Osteoblast (primary cell): ENCODE results near the gene BBS12. TPM values are rescaled to one million over a fixed set of nuclear protein-coding genes. Genes with fewer than 3 reads are reported as not detected.

Experiments
- DNase-seq: peaks from one replicate; pipeline ENCODE4 v3.0.0; 2011; ENCODE audit warnings: low spot score, mixed read lengths; ENCODE audit not compliant: insufficient read length; ENCODE audit errors: missing footprints
- H2AFZ ChIP-seq: 2 replicates; pipeline ENCODE4 v1.6.0; 2011; ENCODE audit warnings: mild to moderate bottlenecking, low read length
- H3K27ac ChIP-seq: 2 replicates; pipeline ENCODE4 v1.5.1; 2011; ENCODE audit warnings: mild to moderate bottlenecking, low read depth, low read length, moderate library complexity
- H3K27me3 ChIP-seq: 2 replicates; pipeline ENCODE4 v1.6.0; 2012; ENCODE audit warnings: mild to moderate bottlenecking, control low read depth, inconsistent platforms, low read length, moderate library complexity; ENCODE audit not compliant: insufficient read depth
- H3K36me3 ChIP-seq: 2 replicates; pipeline ENCODE4 v1.5.1; 2011; ENCODE audit warnings: mild to moderate bottlenecking, low read length, control low read depth, moderate library complexity; ENCODE audit not compliant: insufficient read depth
- H3K4me1 ChIP-seq: 2 replicates; pipeline ENCODE4 v1.5.1; 2011; ENCODE audit warnings: mild to moderate bottlenecking, low read length, control low read depth, moderate library complexity; ENCODE audit not compliant: insufficient read depth
- H3K4me2 ChIP-seq: 2 replicates; pipeline ENCODE4 v1.6.0; 2011; ENCODE audit warnings: mild to moderate bottlenecking, low read length; ENCODE audit not compliant: insufficient read depth
- H3K4me3 ChIP-seq: fragments of 200-600 bp; sonication (generic); 3 replicates; pipeline ENCODE4 v1.5.1; 2012; ENCODE audit warnings: mild to moderate bottlenecking, low read length, inconsistent platforms; ENCODE audit not compliant: insufficient read depth
- H3K79me2 ChIP-seq: 2 replicates; pipeline ENCODE4 v1.6.0; 2012; ENCODE audit warnings: mild to moderate bottlenecking, low read length, control low read depth, inconsistent platforms; ENCODE audit not compliant: insufficient read depth
- H3K9me3 ChIP-seq: 2 replicates; pipeline ENCODE4 v1.5.1; 2011; ENCODE audit warnings: low read depth, low read length, control low read depth
- H4K20me1 ChIP-seq: 2 replicates; pipeline ENCODE4 v1.6.0; 2012; ENCODE audit warnings: mild to moderate bottlenecking, low read length, control low read depth; ENCODE audit not compliant: insufficient read depth
- CTCF ChIP-seq: IDR thresholded peaks from 2 replicates; pipeline ENCODE4 v1.5.1; 2011; ENCODE audit warnings: mild to moderate bottlenecking, low read depth, low read length, moderate library complexity; ENCODE audit errors: extremely low read depth
- total RNA-seq: library from RNA; depleted of rRNA; stranded (reverse); fragments of >200 nt; gene quantifications from 2 replicates; pipeline ENCODE4 v1.2.3, GENCODE V29; 2012

BBS12 gene
- total RNA-seq, 1 donor: 9.4 TPM

GRCh38 chr4:122766353-122766705 lies 33.8 kb downstream of the BBS12 start:
- H3K4me1 ChIP-seq: peaks cover 30% of the 10 kb centered on the region
- H3K36me3 ChIP-seq: no peaks in the 10 kb centered on the region
- H3K9me3 ChIP-seq: no peaks in the 10 kb centered on the region
- TF ChIP-seq CTCF: no peak
- no peak overlapping the region for H2AFZ ChIP-seq
- H3K4me3 ChIP-seq: no peak overlapping the region
- peak overlapping the region; percentile 95 for H3K27ac ChIP-seq
- no peak overlapping the region for H3K4me2 ChIP-seq
- no peak for DNase-seq
- no peaks in the 10 kb centered on the region for H4K20me1 ChIP-seq
- no peaks in the 10 kb centered on the region for H3K27me3 ChIP-seq
- no peaks in the 10 kb centered on the region for H3K79me2 ChIP-seq

- H3K27ac ChIP-seq: peak overlapping the region; percentile 95
- peaks cover 36% of the 10 kb centered on the region for H3K4me1 ChIP-seq
- no peak for TF ChIP-seq CTCF
Measured at GRCh38 chr4:122766950-122767349, 34.4 kb downstream of the BBS12 start.

GRCh38 chr4:122771724-122772123 lies 39.2 kb downstream of the BBS12 start:
- no peak for TF ChIP-seq CTCF
- peak overlapping the region; percentile 81 for H2AFZ ChIP-seq
- H3K27ac ChIP-seq: peak overlapping the region; percentile 92
- DNase-seq: no peak
- H4K20me1 ChIP-seq: no peaks in the 10 kb centered on the region
- peak overlapping the region; percentile 49 for H3K4me2 ChIP-seq
- H3K36me3 ChIP-seq: no peaks in the 10 kb centered on the region
- no peak overlapping the region for H3K4me3 ChIP-seq
- H3K4me1 ChIP-seq: peaks cover 25% of the 10 kb centered on the region
- H3K79me2 ChIP-seq: no peaks in the 10 kb centered on the region
- no peaks in the 10 kb centered on the region for H3K9me3 ChIP-seq
- no peaks in the 10 kb centered on the region for H3K27me3 ChIP-seq

More at GRCh38 chr4:122766950-122767349, 34.4 kb downstream of the BBS12 start:
- Histone ChIP-seq H3K4me2 (no peak overlapping the region), H3K36me3 (no peaks in the 10 kb centered on the region), H3K79me2 (no peaks in the 10 kb centered on the region), H3K9me3 (no peaks in the 10 kb centered on the region), H3K27me3 (no peaks in the 10 kb centered on the region), H3K4me3 (no peak overlapping the region), H2AFZ (peak overlapping the region; percentile 64), H4K20me1 (no peaks in the 10 kb centered on the region)
- DNase-seq: no peak

GRCh38 chr4:122772311-122772710 lies 39.8 kb downstream of the BBS12 start:
- TF ChIP-seq CTCF: no peak

More at GRCh38 chr4:122772311-122772710, 39.8 kb downstream of the BBS12 start:
- Histone ChIP-seq H3K4me1 (peaks cover 31% of the 10 kb centered on the region), H3K36me3 (no peaks in the 10 kb centered on the region), H3K4me2 (peak overlapping the region; percentile 49), H3K27ac (peak overlapping the region; percentile 92), H3K4me3 (no peak overlapping the region), H3K79me2 (no peaks in the 10 kb centered on the region), H4K20me1 (no peaks in the 10 kb centered on the region), H3K9me3 (no peaks in the 10 kb centered on the region), H3K27me3 (no peaks in the 10 kb centered on the region), H2AFZ (peak overlapping the region; percentile 81)
- no peak for DNase-seq
